NCI-H345 treated with DMSO at 0.1 percent for 48 hours (cell line): Measurements from ENCODE around the gene ECI1.
A peak's percentile ranks its signal among the peaks of the same experiment; 100 is the strongest.
"Not testable (repeated sequence)": the region's sequence is repeated elsewhere in the genome, so short reads cannot be mapped to it uniquely, and the experiment has no call there.

Experiments used
- DNase-seq: peaks from one replicate; lab custom pipeline; 2025; ENCODE audit not compliant: unreplicated experiment; lab: John Stamatoyannopoulos, UW

Gene ECI1

DNA sequence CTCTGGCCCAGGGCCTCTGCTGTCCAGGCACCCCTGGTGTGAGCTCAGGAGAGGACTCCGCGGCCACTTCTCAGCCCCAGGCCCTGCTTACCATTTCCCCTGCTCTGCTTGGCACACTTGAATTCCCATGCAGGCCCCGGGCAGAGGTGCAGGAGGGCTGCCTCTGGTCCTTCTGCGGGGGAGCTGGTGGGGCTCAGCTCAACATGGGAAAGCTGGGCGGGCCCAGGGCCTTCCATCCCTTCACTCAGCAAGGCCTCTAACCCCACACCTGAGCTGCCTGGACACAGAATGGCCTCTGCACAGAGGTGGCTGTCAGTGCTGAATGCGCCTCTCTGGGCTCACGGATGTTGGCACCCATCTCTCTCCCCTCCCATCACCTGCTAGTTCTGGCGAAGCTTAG is 29.1 kb upstream of the ECI1 start:
- DNase-seq, result no peak

DNA sequence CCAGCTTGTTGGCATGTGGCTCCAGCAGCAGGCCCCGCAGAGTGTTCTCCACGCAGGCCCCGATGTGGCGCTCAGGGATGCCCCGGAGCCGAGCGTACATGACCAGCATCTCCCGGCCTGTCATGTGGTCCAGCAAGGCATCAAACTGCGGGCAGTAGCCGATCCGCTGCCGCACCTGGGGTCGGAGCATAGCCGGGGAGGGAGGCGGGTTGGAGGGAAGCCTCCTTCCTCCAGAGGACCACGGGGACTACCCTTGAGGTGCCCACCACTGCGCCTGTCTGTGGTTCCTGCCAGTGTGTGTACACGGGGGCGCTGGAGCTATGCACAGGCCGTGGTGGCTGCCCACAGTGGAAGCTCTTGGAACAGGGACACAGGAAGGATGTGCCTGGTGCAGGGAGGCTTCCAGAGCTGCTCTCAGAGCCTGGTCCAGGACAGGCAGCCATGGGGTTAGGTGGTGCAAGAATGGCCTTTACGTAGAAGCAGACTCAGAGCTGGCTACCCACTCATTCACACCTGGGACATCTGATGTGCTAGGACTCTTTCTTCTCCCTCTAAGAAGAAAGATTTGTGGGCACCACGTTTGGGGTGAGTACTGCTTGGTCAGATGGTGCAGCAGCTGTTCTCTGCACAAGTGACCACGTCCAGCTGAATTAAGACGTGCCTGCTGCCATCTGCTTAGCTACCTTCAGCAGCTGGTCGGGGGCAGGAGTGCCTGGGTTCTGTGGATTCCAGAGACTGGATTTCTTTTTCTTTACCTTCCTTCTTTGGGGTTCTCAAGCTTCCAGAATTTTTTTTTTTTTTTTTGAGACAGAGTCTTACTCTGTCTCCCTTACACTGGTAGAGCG is 27.8 kb upstream of the ECI1 start:
- DNase-seq, result no peak

DNA sequence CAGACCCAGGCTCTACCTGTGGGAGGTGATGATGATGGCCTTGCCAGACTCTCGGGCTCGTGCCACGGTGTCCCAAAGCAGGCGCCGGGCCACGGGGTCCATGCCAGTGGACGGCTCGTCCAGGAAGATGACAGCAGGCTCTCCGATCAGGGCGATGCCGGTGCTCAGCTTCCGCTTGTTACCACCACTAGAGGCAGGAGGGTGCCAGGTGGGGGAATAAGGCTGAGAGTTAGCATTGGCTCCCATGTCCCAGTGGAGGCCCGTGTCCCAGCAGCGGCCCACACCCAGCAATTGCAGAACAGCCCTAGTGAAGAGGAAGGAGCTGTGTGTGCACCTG is 26.9 kb upstream of the ECI1 start:
- DNase-seq, result no peak

DNA sequence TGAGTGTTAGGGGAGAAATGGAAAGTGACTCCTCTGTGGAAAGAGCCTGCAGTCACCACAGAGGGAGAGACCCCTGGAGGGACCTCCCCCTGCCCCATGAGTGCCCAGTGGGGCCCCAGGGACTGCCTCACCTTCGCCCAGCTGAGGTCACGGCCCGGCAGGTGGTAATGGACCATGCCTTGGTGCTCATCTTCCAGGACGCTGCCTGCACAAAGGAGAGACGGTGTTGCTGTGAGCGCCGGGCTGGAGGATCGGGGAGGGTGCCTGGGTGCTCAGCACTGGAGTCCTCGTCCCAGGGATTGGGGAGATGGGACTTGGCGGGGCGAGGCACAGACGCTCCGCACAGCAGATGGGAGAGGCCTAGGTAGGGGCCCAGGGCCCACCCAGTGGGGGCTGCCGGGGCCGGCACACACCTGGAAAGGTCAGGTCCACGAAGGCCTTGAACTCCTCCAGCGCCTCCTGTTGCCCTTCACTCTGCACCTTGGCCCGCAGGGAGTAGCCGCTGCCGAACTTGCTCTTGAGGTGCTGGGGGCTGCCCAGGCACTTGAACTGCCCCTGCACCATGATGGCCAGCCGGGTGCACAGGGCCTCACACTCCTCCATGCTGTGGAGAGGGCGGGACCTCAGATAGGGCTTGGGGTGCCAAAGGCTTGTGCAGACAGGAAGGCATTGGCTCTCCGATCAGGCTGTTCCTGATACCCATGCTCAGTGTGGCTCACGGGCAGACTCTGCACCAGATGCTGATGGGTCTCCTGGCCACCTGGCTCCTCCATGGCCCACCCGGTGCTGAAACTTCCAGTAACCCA is 26.3 kb upstream of the ECI1 start:
- DNase-seq, result no peak

DNA sequence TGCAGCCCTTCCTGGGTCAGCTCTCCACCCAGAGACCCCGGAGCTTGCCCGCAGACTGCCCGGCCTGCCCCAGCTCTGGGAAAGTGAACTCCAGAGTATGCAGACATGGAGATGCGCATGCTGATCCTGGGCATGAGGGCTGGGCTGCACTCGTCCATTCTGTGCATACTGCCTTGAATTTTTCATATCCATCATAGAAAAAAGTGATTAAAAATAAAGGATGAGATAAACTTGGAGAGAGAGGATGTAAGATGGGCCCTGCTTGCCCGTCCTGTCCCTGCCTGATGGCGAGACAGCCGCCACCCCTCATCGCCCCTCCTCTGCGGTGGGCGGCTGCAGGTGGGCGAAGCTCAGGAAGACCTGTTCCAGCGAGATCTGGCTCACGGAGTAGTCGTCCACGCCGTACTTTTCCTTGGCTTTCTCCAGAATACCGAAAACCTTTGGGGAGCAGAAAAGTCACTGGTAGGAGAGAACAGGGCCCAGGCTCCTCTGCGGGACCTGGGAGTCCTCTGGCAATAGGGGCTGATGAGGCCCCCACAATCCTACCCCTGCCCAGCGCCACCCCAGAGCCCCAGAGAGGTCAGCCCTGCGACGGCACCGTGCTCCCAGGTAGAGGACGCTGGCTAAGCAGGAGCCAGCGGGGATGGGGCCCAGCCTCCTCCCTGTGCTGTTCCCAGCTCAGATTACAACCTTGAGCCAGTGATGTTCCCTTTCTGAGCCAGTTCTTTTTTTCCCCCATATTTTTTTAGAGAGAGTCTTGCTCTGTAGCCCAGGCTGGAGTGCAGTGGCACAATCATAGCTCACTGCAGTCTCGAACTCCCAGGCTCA is 25.2 kb upstream of the ECI1 start:
- DNase-seq, result no peak

DNA sequence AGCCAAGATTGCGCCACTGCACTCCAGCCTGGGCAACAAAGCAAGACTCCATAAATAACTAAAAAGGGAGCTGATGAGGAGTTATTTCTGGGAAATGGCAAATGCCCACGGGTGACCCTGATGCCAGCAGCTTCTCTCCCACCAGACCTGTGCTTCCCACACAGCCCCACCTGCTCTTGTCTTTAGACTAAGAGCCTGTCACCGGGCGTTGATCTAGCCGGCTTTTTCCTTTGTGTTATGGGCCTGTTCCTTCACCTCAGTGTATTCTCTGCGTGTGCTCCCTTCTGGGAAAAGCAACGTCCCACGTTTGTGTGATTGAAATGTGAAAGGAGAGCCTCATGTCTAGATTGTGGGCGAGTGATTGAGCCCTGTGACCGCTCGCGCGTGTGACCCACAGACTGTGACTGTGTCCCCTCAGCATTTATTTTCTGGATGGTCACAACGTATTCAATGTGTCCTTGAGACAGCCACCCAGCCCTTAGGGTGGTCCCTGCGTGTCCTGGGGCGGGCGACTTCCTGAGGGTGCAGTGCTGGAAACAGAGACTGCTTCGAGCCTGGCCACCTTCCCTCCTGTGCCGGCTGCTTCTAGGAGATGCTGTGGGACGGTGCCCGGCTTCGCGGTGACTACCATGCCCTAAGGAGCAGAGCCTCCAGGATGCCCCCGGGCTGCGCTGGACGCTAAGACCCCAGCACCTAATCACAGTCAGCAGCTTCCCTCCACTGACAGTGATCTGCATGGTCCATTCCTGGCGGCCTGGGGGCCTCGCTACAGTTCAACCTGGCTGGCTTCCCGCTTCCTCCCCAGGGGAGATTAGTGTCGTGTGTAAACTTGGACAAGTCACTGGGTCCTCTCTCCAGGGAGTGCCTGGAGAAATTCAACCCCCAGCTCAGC is 24.3 kb upstream of the ECI1 start:
- no peak for DNase-seq

DNA sequence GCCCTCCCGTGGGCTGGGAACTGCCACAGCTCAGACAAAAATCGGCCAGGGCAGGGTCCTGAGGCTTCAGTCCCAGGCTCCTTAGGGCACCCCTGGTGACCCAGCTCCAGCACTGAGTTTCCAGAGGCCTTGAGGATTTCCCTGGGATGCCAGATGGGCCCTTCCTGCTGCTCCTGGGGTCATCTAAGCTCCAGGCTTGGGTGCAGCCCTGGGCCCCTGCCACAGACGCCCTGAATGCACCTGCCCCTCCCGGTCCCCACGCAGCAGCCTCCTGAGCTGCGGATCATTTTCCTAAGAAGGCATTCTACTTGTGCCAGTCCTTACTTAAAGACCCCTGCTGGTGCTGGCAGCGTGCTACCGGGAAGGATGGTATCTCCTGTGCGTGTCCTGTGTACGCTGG is 22.5 kb upstream of the ECI1 start:
- DNase-seq, result no peak

DNA sequence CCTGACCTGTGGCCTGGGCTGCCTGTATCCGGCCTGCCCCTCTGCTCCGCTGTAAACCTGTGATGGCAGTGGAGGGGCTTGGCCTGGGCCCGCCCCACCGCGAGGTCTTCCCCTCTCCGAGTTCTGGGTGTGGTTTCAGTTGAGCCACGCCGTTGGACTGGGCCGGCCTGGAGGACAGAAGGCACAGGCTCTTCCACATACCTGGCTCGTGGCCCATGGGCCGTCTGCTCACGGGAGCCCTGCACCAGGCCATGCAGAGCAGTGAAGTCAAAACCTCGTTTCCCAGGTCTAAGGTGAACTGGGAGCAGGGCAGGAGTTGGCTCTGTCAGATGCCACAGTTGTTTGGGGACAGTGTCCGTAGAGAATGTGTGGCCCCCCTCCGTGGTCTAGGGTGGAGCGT is 22.1 kb upstream of the ECI1 start:
- no peak for DNase-seq

DNA sequence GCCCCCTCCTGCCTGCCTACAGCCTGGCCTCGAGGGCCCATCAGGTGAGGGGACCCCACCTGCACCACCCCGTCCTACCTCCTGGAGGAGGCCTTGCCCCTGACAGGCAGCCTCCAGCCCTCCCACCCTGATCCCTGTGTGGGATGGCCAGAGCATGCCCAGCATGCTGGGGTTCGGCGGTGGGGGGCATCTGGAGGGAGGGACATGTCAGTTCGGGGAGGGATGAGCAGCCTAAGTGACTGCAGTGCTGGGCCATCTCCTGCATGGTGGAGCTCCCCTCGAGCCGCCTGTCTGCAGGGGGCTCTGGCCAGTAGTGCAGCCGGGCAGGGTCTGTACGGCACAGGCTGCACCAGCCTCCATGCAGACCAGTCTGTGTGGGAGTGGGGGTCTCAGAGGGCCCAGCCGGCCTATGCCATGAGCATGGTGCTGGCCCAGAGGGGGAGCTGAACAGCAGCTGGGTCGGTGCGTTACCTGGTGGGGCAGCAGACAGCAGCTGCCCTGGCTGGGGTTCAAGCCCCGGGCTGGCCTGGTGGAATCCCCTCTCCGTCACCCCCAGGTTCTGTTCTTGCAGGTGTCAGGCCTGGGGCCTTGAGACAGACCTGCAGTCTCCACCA is 20.6 kb upstream of the ECI1 start:
- DNase-seq, result no peak

DNA sequence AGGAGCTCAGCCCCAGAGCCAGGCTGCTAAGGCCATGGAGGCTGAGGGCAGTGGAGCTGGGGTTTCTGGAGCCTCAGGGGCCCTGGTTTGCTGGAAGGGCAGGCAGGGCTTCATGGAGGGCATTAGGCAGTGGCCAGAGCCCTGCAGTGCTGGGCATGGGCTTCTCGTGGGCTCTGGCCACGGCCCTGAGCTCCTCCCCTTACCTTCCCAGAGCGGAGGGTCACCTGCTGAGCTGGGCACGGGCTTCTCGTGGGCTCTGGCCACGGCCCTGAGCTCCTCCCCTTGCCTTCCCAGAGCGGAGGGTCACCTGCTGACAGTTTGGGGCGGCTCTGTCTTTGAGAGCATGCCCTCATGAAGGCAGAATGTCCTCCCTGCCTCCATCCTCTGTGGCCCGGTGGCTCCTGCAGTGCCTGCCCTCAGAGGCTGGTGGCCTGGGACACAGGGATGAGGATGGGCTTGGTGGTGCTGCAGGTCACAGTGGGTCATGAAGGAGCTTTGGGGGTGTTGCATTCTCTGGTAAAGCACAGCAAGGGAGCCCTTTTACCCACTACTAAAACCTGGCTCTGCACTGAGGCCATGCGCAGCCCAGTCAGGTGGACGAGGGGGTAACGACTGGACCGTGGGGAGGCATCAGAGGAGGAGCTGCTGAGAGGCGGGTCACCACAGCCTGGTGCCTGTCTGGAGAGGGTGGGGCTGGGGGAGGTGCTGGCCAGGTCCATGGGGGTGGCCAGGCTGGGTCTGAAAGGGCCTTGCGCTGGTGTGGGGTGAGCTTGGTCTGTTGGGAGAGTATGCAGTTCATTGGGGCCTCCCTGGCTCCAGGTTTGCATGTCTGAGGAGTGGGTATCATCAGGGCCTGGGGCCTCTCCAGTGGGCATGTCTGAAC is 19.4 kb upstream of the ECI1 start:
- DNase-seq, result no peak

DNA sequence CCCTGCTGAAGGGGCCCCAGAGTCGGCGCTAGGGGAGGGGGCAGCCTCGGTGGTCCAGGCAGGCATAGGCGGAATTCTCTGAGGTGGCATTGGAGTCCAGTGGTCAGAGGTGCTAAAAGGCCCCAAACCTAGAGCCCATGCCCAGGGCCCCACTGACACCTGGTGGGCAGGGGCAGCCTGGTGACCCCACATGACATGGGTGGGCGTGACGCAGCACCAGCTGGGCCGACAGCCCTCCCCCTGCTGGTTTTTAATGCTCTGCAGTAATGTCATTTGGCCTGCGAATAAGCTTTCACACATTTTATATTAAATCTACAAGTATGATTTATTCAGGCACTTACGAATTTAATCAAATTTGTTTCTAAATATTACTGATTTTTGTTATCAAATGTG is 18.7 kb upstream of the ECI1 start:
- no peak for DNase-seq

DNA sequence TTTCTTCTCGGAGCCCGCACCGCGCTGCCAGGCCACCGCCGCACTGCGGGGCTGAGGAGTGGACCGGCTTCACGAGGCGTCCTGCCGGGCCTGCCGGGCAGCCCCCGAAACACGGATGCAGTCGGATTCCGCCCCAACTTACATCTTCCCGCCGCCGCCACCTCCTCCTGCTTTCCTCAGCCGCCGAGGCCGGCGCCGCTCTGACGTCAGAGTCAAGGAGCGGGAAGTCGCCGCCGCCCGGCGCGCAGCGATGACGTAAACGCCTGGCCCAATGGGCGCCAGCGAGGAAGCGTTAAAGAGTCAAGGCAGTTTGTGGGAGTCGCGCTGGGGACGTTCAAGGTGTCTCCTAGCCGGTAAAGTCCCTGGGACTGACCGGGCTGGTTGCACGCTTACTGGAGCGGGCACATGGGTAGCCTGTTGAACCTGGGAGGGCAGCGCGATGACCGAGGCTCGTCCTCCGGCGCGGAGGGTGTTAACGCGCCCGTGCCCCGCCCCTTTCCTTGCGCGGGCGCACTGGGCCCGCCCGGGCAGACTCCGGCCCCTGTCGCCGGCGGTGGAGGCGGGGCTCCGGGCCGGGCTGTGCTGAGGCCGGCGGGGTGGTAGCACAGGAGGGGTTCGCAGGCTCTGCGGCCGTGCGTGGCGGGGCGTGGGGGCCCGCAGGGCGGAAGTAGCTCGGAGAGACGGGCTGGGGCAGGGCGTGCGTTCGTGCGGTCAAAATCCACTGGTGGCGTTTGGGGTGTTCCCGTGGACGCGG is 16.7 kb upstream of the ECI1 start, which contains the start of gene RNPS1:
RNPS1 (minus strand) TSS at position 214 of the 754 bp plus-strand sequence. CDS start 3,483 bp downstream, outside the sequence.
- DNase-seq, result peak; percentile 95

DNA sequence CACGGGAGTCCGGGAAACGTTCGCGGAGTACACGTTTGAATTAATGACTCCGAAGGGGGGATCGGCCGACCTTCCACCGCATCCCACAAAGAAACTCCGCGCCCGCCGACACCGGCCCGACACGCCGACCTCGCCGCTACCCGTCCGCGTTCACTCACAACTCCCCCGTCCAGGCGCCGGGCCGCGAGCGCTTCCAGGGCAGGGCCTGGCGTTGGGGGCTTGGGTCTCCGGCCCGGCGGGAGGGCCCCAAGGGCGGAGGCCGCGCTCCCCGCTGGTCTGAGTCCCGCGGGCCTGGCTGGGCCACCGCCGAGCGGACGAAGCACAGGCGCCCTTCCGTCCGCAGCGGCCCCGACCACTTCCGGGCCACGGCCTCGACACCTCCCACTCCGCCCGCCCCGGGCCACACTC is 16.1 kb upstream of the ECI1 start:
- not testable (repeated sequence) for DNase-seq

DNA sequence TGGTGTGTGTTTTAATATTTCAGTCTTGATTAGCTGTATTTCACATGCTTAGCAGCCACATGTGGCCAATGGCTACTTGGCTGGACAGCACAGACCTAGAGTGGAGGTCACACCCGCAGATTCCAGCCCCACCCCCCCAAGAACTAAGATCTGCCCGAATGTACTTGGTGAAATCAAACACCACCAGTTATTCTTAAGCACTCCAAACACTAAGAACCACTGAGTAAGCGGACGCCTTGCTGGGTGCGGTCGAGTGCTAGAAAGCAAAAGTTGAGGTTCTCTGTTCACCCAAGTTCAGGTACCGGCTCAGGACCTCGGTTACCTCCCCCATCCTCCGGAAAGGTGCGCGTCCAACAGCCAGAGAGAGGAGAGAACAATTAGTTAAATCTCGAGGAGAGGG is 15.5 kb upstream of the ECI1 start:
- DNase-seq, result not testable (repeated sequence)

DNA sequence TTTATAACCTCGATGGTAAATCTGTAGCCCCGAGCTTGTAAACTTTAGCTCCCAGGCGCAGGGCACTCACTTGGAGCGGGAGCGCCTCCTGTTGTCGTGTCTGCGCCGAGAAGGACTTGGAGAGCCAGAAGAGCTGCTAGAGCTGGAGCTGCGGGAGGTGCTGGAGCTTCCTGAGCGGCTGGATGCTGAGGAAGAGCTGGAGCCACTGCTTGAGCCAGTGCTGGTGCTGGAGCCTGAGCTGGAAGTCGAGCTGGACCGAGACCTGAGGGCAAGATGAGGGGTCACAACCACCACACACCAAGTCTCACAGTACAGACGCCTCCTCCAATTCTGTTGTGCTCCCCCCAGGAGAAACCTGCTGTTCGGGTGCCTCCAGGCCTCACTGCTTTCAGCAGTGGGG is 11.6 kb upstream of the ECI1 start:
- DNase-seq, result not testable (repeated sequence)

DNA sequence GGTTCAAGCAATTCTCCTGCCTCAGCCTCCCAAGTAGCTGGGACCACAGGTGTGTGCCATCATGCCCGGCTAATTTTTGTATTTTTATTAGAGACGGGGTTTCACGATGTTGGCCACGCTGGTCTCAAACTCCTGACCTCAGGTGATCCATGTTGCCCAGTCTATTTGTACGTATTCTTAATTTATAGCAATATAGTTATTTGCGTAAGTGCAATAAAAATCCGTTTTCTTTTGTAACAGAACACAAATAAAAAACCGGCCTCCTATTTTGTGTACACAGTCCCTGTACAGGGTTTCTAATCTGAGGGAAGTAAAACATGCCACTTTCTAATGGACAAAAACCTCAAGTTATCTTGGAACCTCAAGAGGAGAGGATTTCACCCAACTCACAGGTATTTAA is 8.9 kb upstream of the ECI1 start:
- DNase-seq, result no peak

DNA sequence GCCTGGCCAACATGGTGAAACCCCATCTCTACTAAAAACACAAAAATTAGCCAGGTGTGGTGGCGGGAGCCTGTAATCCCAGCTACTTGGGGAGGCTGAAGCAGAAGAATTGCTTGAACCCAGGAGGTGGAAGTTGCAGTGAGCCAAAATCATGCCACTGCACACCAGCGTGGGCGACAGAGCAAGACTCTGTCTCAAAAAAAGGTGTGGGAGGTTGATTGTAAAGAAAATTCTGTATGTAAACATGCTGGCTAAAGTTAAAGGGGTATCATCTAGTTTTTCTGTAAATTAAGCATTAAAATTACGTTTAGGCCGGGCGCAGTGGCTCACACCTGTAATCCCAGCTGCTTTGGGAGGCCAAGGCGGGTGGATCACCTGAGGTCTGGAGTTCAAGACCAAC is 7.1 kb upstream of the ECI1 start:
- not testable (repeated sequence) for DNase-seq

DNA sequence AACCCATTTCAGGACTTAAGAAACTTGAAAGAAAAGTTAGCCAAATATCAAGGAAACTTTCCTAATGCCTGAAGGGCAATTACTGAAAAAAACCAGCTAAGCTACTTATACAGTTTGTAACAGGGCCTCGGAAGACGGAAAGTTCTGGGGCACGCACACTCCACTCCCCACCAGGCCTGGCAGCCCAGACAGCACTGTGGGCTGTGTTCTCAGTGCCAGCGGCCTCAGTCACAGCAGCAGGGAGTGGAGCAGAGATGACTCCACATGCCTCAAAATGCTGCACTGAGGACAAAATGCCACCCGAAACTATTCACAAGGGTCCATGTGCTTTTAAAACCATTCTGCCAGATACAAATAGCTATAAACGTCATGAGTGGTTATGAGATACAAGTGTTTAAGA is 6.3 kb upstream of the ECI1 start:
- no peak for DNase-seq
